IMR-90 (cell line): ENCODE measurements around the gene RIPOR2. TPM values are rescaled to one million over a fixed set of nuclear protein-coding genes. Genes with fewer than 3 reads are reported as not detected.

Experiments used
- ATAC-seq: fragments of 200-7000 bp; cut with Tn5 transposase; 2 replicates; pipeline ENCODE4 v1.9.1; 2020; ENCODE audit warnings: low read depth, mild to moderate bottlenecking, moderate library complexity
- BruUV-seq: library from RNA; stranded (reverse); fragments of 400-500 nt; replicated peaks from 2 replicates; lab custom pipeline; 2021; lab: Mats Ljungman, UMichigan
- CTCF ChIA-PET: fragments of 300-600 bp; formaldehyde crosslinking; extraction: SDS; loops from one replicate; lab custom pipeline; 2021; ENCODE audit warnings: antibody characterized with exemption; lab: Yijun Ruan, JAX
- POLR2A ChIA-PET: fragments of 300-600 bp; sonication (Branson Sonifier 250); formaldehyde crosslinking; loops from one replicate; lab custom pipeline; 2022; ENCODE audit warnings: antibody characterized with exemption; ENCODE audit not compliant: unreplicated experiment; lab: Charles Lee
- DNase-seq: peaks from one replicate; pipeline ENCODE4 v3.0.0; 2013
- H2AFZ ChIP-seq: replicated peaks from 2 replicates; pipeline ENCODE3; 2013; ENCODE audit warnings: low read length, mild to moderate bottlenecking; ENCODE audit not compliant: poor library complexity
- H2AK5ac ChIP-seq: 2 replicates; pipeline ENCODE4 v1.6.1; 2013; ENCODE audit warnings: low read depth, low read length, inconsistent platforms
- H2AK9ac ChIP-seq: replicated peaks from 2 replicates; pipeline ENCODE3; 2013; ENCODE audit warnings: mild to moderate bottlenecking, low read depth, low read length, moderate library complexity; ENCODE audit not compliant: poor library complexity
- H2BK120ac ChIP-seq: 2 replicates; pipeline ENCODE4 v1.6.1; 2013; ENCODE audit warnings: low read depth, low read length, inconsistent platforms
- H2BK15ac ChIP-seq: 3 replicates; pipeline ENCODE4 v1.6.1; 2013; ENCODE audit warnings: low read depth, low read length, inconsistent platforms
- H2BK20ac ChIP-seq: 2 replicates; pipeline ENCODE4 v1.6.1; 2013; ENCODE audit warnings: low read depth, mild to moderate bottlenecking, inconsistent platforms, low read length, moderate library complexity
- H2BK5ac ChIP-seq: 2 replicates; pipeline ENCODE4 v1.6.1; 2013; ENCODE audit warnings: mild to moderate bottlenecking, low read depth, low read length, inconsistent platforms; ENCODE audit not compliant: poor library complexity, severe bottlenecking
- H3K14ac ChIP-seq: replicated peaks from 2 replicates; pipeline ENCODE4 v1.6.1; 2013; ENCODE audit warnings: low read depth, low read length, inconsistent platforms
- H3K18ac ChIP-seq: 2 replicates; pipeline ENCODE4 v1.6.1; 2013; ENCODE audit warnings: low read depth, low read length, control low read depth
- H3K23ac ChIP-seq: 2 replicates; pipeline ENCODE4 v1.6.1; 2013; ENCODE audit warnings: low read depth, low read length, inconsistent platforms
- H3K27ac ChIP-seq: 2 replicates; pipeline ENCODE4 v1.5.1; 2013; ENCODE audit warnings: mild to moderate bottlenecking, control low read depth, low read length; ENCODE audit not compliant: insufficient read depth
- H3K27me3 ChIP-seq: 2 replicates; pipeline ENCODE4 v1.6.1; 2013; ENCODE audit warnings: low read length; ENCODE audit not compliant: control insufficient read depth, insufficient read depth
- H3K36me3 ChIP-seq: 2 replicates; pipeline ENCODE4 v1.6.1; 2013; ENCODE audit warnings: low read length, mixed read lengths; ENCODE audit not compliant: control insufficient read depth, insufficient read depth
- H3K4ac ChIP-seq: 2 replicates; pipeline ENCODE4 v1.6.1; 2013; ENCODE audit warnings: low read depth, low read length, inconsistent platforms
- H3K4me1 ChIP-seq: 2 replicates; pipeline ENCODE4 v1.6.1; 2013; ENCODE audit warnings: low read length, mixed read lengths; ENCODE audit not compliant: control insufficient read depth, insufficient read depth
- H3K4me2 ChIP-seq: 2 replicates; pipeline ENCODE4 v1.6.1; 2013; ENCODE audit warnings: low read depth, mild to moderate bottlenecking, control low read depth, low read length, moderate library complexity
- H3K4me3 ChIP-seq: 2 replicates; pipeline ENCODE4 v1.5.1; 2013; ENCODE audit warnings: low read depth, mild to moderate bottlenecking, control low read depth, low read length, moderate library complexity; ENCODE audit not compliant: insufficient read depth
- H3K56ac ChIP-seq: 2 replicates; pipeline ENCODE4 v1.6.1; 2013; ENCODE audit warnings: low read length, inconsistent platforms; ENCODE audit not compliant: insufficient read depth; ENCODE audit errors: extremely low read depth
- H3K79me1 ChIP-seq, 2 experiments: 2 replicates each; pipeline ENCODE4 v1.6.1; 2013; ENCODE audit warnings: low read length in 2 of 2, inconsistent platforms in 1 of 2, low read depth in 1 of 2
- H3K9ac ChIP-seq: 2 replicates; pipeline ENCODE4 v1.6.1; 2013; ENCODE audit warnings: low read depth, low read length, control low read depth
- H3K9me1 ChIP-seq: 2 replicates; pipeline ENCODE4 v1.6.1; 2013; ENCODE audit warnings: low read length, inconsistent platforms; ENCODE audit not compliant: insufficient read depth
- H3K9me3 ChIP-seq: 2 replicates; pipeline ENCODE4 v1.6.1; 2013; ENCODE audit warnings: low read length; ENCODE audit not compliant: control insufficient read depth, insufficient read depth
- H4K20me1 ChIP-seq: 2 replicates; pipeline ENCODE4 v1.6.1; 2013; ENCODE audit warnings: low read length, inconsistent platforms; ENCODE audit not compliant: insufficient read depth
- H4K5ac ChIP-seq: 2 replicates; pipeline ENCODE4 v1.6.1; 2013; ENCODE audit warnings: mild to moderate bottlenecking, low read depth, low read length, control low read depth
- H4K8ac ChIP-seq, 2 experiments: 2 replicates each; pipeline ENCODE4 v1.6.1; 2013; ENCODE audit warnings: low read depth in 2 of 2, low read length in 2 of 2, control low read depth in 1 of 2, inconsistent platforms in 1 of 2
- H4K91ac ChIP-seq: 2 replicates; pipeline ENCODE4 v1.6.1; 2013; ENCODE audit warnings: low read depth, low read length, inconsistent platforms; ENCODE audit not compliant: insufficient read depth
- BHLHE40 ChIP-seq: fragments of 150-350 bp; IDR thresholded peaks from 2 replicates; pipeline ENCODE4 v1.6.1; 2016; ENCODE audit warnings: mild to moderate bottlenecking, low read depth, low read length
- MAFK ChIP-seq: IDR thresholded peaks from 2 replicates; pipeline ENCODE4 v1.6.1; 2012; ENCODE audit warnings: low read depth, low read length, improper control_type of control experiment
- RAD21 ChIP-seq: IDR thresholded peaks from 2 replicates; pipeline ENCODE4 v1.6.1; 2012; ENCODE audit warnings: low read length, improper control_type of control experiment
- RCOR1 ChIP-seq: IDR thresholded peaks from 2 replicates; pipeline ENCODE4 v1.6.1; 2012; ENCODE audit warnings: mild to moderate bottlenecking, low read length, improper control_type of control experiment; ENCODE audit not compliant: insufficient replicate concordance
- dilution Hi-C: fragments of 300-500 bp; cut with HindIII; formaldehyde crosslinking; loops from one replicate; pipeline ENCODE4 v1.14.3; 2018; ENCODE audit warnings: low sequenced_read_pairs; ENCODE audit not compliant: unreplicated experiment
- in situ Hi-C: fragments of 300-500 bp; cut with MboI; formaldehyde crosslinking; loops from 3 replicates; pipeline ENCODE4 v1.14.3; 2019; ENCODE audit warnings: low sequenced_read_pairs, inconsistent platforms, mixed read lengths
- intact Hi-C: fragments of 100-400 bp; cut with micrococcal nuclease; formaldehyde crosslinking; loops from 2 replicates; pipeline ENCODE4 v1.10.0; 2022
- polyA plus RNA-seq, 3 experiments: library from polyadenylated mRNA; depleted of rRNA; stranded (reverse); fragments of >200 nt; gene quantifications; 2 replicates each; pipeline ENCODE4 v1.2.3, GENCODE V29; 2012; ENCODE audit warnings: low replicate concordance in 1 of 3
- total RNA-seq: library from RNA; depleted of rRNA; stranded (reverse); fragments of >200 nt; gene quantifications from 2 replicates; pipeline ENCODE4 v1.2.3, GENCODE V29; 2012
- TF ChIP-seq, protein P1 (sequence below): fragments of 150-350 bp; IDR thresholded peaks from 2 replicates; pipeline ENCODE4 v1.6.1; 2017; ENCODE audit warnings: mild to moderate bottlenecking, antibody characterized with exemption, low read length, low read depth

The RIPOR2 gene
- total and polyA plus RNA-seq, 2 of the 4 experiments (the other 2 are of a cell fraction), result 1.1 to 1.2 TPM

DNA sequence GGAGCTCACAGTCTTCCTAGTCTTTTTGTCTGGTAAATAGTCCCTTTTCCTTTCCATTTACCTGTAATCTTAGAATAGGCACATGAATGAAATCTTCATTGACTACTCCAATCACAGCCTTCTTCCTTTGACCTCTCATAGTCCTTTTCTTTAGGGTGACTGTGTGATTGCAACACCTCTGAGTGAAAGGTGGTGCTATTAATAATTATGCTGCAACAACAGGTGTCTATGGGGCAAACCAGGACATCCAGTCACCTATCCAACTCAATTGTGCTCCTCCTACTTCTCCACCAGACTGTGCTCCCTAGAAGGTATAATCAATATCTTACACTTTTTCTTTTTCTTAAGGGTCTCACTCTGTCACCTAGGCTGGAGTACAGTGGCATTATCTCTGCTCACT lies 29.4 kb downstream of the RIPOR2 start:
- CTCF ChIA-PET, result no interaction called here
- TF ChIP-seq RCOR1 (no peak), BHLHE40 (no peak), MAFK (no peak), RAD21 (no peak)
- TF ChIP-seq, protein P1, sequence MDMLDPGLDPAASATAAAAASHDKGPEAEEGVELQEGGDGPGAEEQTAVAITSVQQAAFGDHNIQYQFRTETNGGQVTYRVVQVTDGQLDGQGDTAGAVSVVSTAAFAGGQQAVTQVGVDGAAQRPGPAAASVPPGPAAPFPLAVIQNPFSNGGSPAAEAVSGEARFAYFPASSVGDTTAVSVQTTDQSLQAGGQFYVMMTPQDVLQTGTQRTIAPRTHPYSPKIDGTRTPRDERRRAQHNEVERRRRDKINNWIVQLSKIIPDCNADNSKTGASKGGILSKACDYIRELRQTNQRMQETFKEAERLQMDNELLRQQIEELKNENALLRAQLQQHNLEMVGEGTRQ, result no peak
- intact Hi-C loops, result no loop called here

More for the DNA sequence above, 29.4 kb downstream of the RIPOR2 start:
- Histone ChIP-seq H3K56ac (no peak overlapping the region), H2AK5ac (0 out of 2 replicates have a peak overlapping the region, but pooled peaks have one; percentile 5), H3K23ac (no peak overlapping the region), H4K8ac (no peak overlapping the region), H2BK20ac (no peak overlapping the region), H4K20me1 (no peaks in the 10 kb centered on the region), H3K9me1 (peaks cover 6% of the 10 kb centered on the region; the same call in 1 of the 2 replicates), H2BK120ac (no peak overlapping the region), H3K4me2 (no peak overlapping the region), H3K14ac (no peak overlapping the region), H4K5ac (no peak overlapping the region), H3K4ac (no peak overlapping the region), H3K27me3 (no peaks in the 10 kb centered on the region), H3K9me3 (no peaks in the 10 kb centered on the region), H3K9ac (no peak overlapping the region), H3K27ac (no peak overlapping the region), H3K18ac (no peak overlapping the region), H2BK5ac (no peak overlapping the region), H2AK9ac (no peak overlapping the region), H3K36me3 (no peaks in the 10 kb centered on the region), H3K4me3 (no peak overlapping the region), H3K4me1 (peaks cover 25% of the 10 kb centered on the region), H2BK15ac (peak overlapping the region; percentile 29; the same call in 1 of the 3 replicates), H3K79me1 (peaks cover 10 to 19% of the 10 kb centered on the region in 2 experiments; a peak in 2 of 4 replicates), H4K91ac (no peak overlapping the region), H2AFZ (no peak overlapping the region)
- dilution Hi-C loops (no loop called here), in situ Hi-C loops (no loop called here)
- ATAC-seq (no peak), DNase-seq (no peak)
- no TSS peak for BruUV-seq
- POLR2A ChIA-PET, result no interaction called here
